Measurements from ENCODE around the gene GRIN1.

DNA sequence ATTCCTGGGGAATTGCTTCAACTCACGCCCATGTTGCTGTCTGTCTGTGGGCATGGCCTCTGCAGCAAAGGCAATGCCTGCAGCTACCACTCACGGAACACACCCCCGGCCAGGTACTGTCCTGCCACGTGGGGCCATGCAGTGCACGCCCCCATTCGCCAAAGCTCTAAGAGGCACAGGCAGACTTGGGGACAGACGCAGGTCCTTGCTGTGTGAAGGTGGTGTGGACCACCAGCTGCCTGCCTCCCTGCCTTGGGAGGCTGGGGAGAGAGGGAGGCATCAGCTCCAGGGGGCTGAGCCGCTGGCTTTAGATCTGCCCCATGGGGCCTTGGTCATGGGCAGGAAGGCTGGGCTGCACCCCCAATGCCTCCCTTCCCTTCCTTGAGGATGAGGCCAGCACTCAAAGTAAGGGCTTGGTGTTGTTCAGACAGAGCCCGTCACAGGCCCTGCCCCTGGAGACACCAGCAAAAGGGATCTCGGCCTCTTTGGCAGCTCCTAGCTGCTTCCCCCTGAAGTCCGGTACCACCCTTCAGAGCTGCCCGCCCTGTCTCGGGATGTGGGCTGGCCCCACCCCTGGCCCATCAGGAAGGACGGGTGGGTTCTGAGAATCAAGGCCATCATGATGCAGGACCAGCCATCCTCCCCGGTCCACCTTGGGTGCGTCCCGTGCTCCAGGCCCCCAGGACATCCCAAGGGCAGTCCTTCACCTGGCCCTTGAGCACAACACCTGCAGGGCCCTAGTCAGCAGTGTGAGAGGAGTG is 2.3 kb downstream of the GRIN1 start:
- TF ChIP-seq GATAD2B (conservative IDR thresholded peaks at IDR 0.05; ENCODE audit: low read depth) (no peak), ZNF217 (IDR thresholded peaks at IDR 0.05) (no peak), YY1 (IDR thresholded peaks at IDR 0.05; ENCODE audit: low read depth, low read length) (no peak), MAX (IDR thresholded peaks at IDR 0.05; ENCODE audit: low read depth, low read length) (no peak), FOS (IDR thresholded peaks at IDR 0.05; ENCODE audit: borderline replicate concordance, extremely low read depth, insufficient read length) (no peak), HDGF (IDR thresholded peaks at IDR 0.05) (no peak), CTCF (IDR thresholded peaks at IDR 0.05 in 2 of 3, conservative IDR thresholded peaks at IDR 0.05 in 1 of 3; ENCODE audit: control insufficient read depth in 2 of 3, extremely low read depth in 1 of 3, insufficient read depth in 1 of 3, low read depth in 3 of 3, low read length in 3 of 3) (no peak), SMAD5 (IDR thresholded peaks at IDR 0.05; ENCODE audit: low read depth) (no peak), ZBTB33 (IDR thresholded peaks at IDR 0.05) (no peak), STAT3 (IDR thresholded peaks at IDR 0.05; ENCODE audit: low read depth, low read length) (no peak)
